Nephron (organoid): Measurements from ENCODE around the gene TM7SF2.

Experiments
- H3K27ac Mint-ChIP-seq, 3 experiments: 2 replicates each; pipeline ENCODE4 v1.8.0; 2020; ENCODE audit warnings: mixed read lengths in 3 of 3, mild to moderate bottlenecking in 2 of 3, moderate library complexity in 1 of 3
- H3K27me3 Mint-ChIP-seq: 2 replicates; pipeline ENCODE4 v1.8.0; 2021; ENCODE audit warnings: low read depth, mild to moderate bottlenecking, moderate library complexity, mixed read lengths
- H3K36me3 Mint-ChIP-seq: 2 replicates; pipeline ENCODE4 v1.8.0; 2020; ENCODE audit warnings: low read depth, mixed read lengths
- H3K4me1 Mint-ChIP-seq: 2 replicates; pipeline ENCODE4 v1.8.0; 2020; ENCODE audit warnings: mixed read lengths
- H3K4me3 Mint-ChIP-seq, 3 experiments: 2 replicates each; pipeline ENCODE4 v1.8.0; 2020; ENCODE audit warnings: mild to moderate bottlenecking in 3 of 3, mixed read lengths in 3 of 3, moderate library complexity in 2 of 3
- H3K9me3 Mint-ChIP-seq: 2 replicates; pipeline ENCODE4 v1.8.0; 2020; ENCODE audit warnings: mixed read lengths
- CTCF ChIP-seq, 3 experiments: fragments of 200-600 bp; sonication (generic); IDR thresholded peaks; one replicate each; pipeline ENCODE4 v1.5.0; 2021; ENCODE audit warnings: antibody characterized with exemption in 3 of 3; ENCODE audit not compliant: unreplicated experiment in 3 of 3

Gene TM7SF2

GRCh38 chr11:65067446-65067845 lies 44.2 kb upstream of the TM7SF2 start:
- Mint-ChIP-seq H3K9me3 (no peaks in the 10 kb centered on the region), H3K36me3 (no peaks in the 10 kb centered on the region), H3K27me3 (no peaks in the 10 kb centered on the region), H3K4me1 (no peaks in the 10 kb centered on the region), H3K4me3 (no peak overlapping the region), H3K27ac (no peak overlapping the region)
- TF ChIP-seq CTCF (IDR thresholded peaks at IDR 0.05; ENCODE audit: unreplicated experiment in 3 of 3), result no peak

- no peak overlapping the region for H3K27ac Mint-ChIP-seq
- no peaks in the 10 kb centered on the region for H3K9me3 Mint-ChIP-seq
- H3K36me3 Mint-ChIP-seq, result no peaks in the 10 kb centered on the region
- no peaks in the 10 kb centered on the region for H3K4me1 Mint-ChIP-seq
- no peak for TF ChIP-seq CTCF (IDR thresholded peaks at IDR 0.05; ENCODE audit: unreplicated experiment in 3 of 3)
- no peaks in the 10 kb centered on the region for H3K27me3 Mint-ChIP-seq
- no peak overlapping the region for H3K4me3 Mint-ChIP-seq
Measured at GRCh38 chr11:65069217-65069616, 42.5 kb upstream of the TM7SF2 start.

- Mint-ChIP-seq H3K4me1 (no peaks in the 10 kb centered on the region), H3K27ac (no peak overlapping the region), H3K9me3 (no peaks in the 10 kb centered on the region), H3K27me3 (no peaks in the 10 kb centered on the region), H3K4me3 (no peak overlapping the region), H3K36me3 (no peaks in the 10 kb centered on the region)
- no peak for TF ChIP-seq CTCF (IDR thresholded peaks at IDR 0.05; ENCODE audit: unreplicated experiment in 3 of 3)
Measured at GRCh38 chr11:65071907-65072630, 39.6 kb upstream of the TM7SF2 start.

- TF ChIP-seq CTCF (IDR thresholded peaks at IDR 0.05; ENCODE audit: unreplicated experiment in 3 of 3), result no peak
- H3K36me3 Mint-ChIP-seq, result peaks cover under 1% of the 10 kb centered on the region
- no peaks in the 10 kb centered on the region for H3K27me3 Mint-ChIP-seq
- H3K4me3 Mint-ChIP-seq, result no peak overlapping the region
- no peak overlapping the region for H3K27ac Mint-ChIP-seq
- no peaks in the 10 kb centered on the region for H3K9me3 Mint-ChIP-seq
- H3K4me1 Mint-ChIP-seq, result no peaks in the 10 kb centered on the region
Measured at GRCh38 chr11:65072631-65072966, 39.1 kb upstream of the TM7SF2 start.

- H3K27me3 Mint-ChIP-seq, result no peaks in the 10 kb centered on the region
- H3K4me1 Mint-ChIP-seq, result no peaks in the 10 kb centered on the region
Measured at GRCh38 chr11:65077451-65077850, 34.2 kb upstream of the TM7SF2 start.

More at GRCh38 chr11:65077451-65077850, 34.2 kb upstream of the TM7SF2 start:
- no peak overlapping the region for H3K4me3 Mint-ChIP-seq
- H3K36me3 Mint-ChIP-seq, result peaks cover 20% of the 10 kb centered on the region
- no peak for TF ChIP-seq CTCF (IDR thresholded peaks at IDR 0.05; ENCODE audit: unreplicated experiment in 3 of 3)
- H3K9me3 Mint-ChIP-seq, result no peaks in the 10 kb centered on the region
- H3K27ac Mint-ChIP-seq, result no peak overlapping the region
